Fibroblast of lung (primary cell): ENCODE measurements around the gene TAB2.

ENCODE experiments used
- CTCF ChIP-seq, 2 donors: IDR thresholded peaks in 1 of 2; conservative IDR thresholded peaks in 1 of 2; 1 replicate in 1 of 2; 2 replicates in 1 of 2; pipeline ENCODE4 v1.5.1; 2011 to 2012; ENCODE audit warnings: low read length in 2 of 2, control low read depth in 1 of 2, inconsistent platforms in 1 of 2, low read depth in 1 of 2, mild to moderate bottlenecking in 1 of 2
- EZH2 ChIP-seq: IDR thresholded peaks from 2 replicates; pipeline ENCODE4 v1.5.1; 2012; ENCODE audit warnings: low read length, control low read depth, mild to moderate bottlenecking; ENCODE audit errors: missing control alignments

- no peak for TF ChIP-seq CTCF (conservative IDR thresholded peaks at IDR 0.05 in 1 of 2, IDR thresholded peaks at IDR 0.05 in 1 of 2; ENCODE audit: low read depth in 1 of 2, low read length in 2 of 2)
- no peak for TF ChIP-seq EZH2
Observed at GRCh38 chr6:149454346-149454848, 136.9 kb downstream of the TAB2 start.
